Heart left ventricle (tissue), 13 donors: ENCODE measurements around the gene CREBBP.

Source experiments
- CTCF ChIP-seq, 12 donors: fragments of 200-600 bp; sonication (generic) in 4 of 12; IDR thresholded peaks; one replicate each; pipeline versions ENCODE4 v1.5.0 to v1.8.0; 2018 to 2022; ENCODE audit warnings: antibody characterized with exemption in 12 of 12, mild to moderate bottlenecking in 5 of 12
- POLR2A ChIP-seq, 2 donors: fragments of 450-650 bp; IDR thresholded peaks; one replicate each; pipeline ENCODE4 v1.6.1; 2017; ENCODE audit warnings: antibody characterized with exemption in 2 of 2, mild to moderate bottlenecking in 2 of 2, moderate library complexity in 2 of 2
- donor health status: ischemic (EF 13 %, LVEDD 7.1; RV severe dilation, severe dysfunction).
- donor health status: DM: no; HTN: yes; CAD: no.
- donor health status: DM: no; HTN: no; CAD: no.
- donor health status: ischemic (EF 25% LVEDD 6.9; RV normal size, moderate dysfunction).
- donor health status: ischemic (EF 25% LVEDD 5.7; RV mildly dilated, moderate dysfunction).
- donor health status: ischemic (EF 35%, LVEDD 5.7; RV mildly dilated, moderate dysfunction).
- donor health status: nonischemic (EF 11% LVEDD 7.7; RV severe dilation, severe dysfunction).
- donor health status: DM: yes; HTN: yes; CAD: no.
- donor health status: PGD.
- donor health status: ischemic (EF 29% LVEDD 5.4; RV normal size, mild dysfunction).
- donor health status: nonischemic (EF 23%, LVEDD 6.1; RV moderate dilation, normal function).

GRCh38 chr16:3695610-3696369 is 184.7 kb downstream of the CREBBP start:
- TF ChIP-seq CTCF (IDR thresholded peaks at IDR 0.05) (no peak), POLR2A (IDR thresholded peaks at IDR 0.05) (no peak)
